MM.1S (cell line): ENCODE data around the gene C11orf42.

Experiments used
- DNase-seq: peaks from one replicate; pipeline ENCODE4 v3.0.0-alpha.2; 2015
- H2AFZ ChIP-seq: fragments of 300-600 bp; sonication (generic); 2 replicates; pipeline ENCODE4 v1.6.0; 2016; ENCODE audit warnings: antibody characterized with exemption, low read length
- H3F3A ChIP-seq: fragments of 300-600 bp; sonication (generic); 2 replicates; pipeline ENCODE4 v1.6.1; 2016; ENCODE audit warnings: mild to moderate bottlenecking, antibody characterized with exemption, low read length, moderate library complexity, mixed read lengths; ENCODE audit not compliant: insufficient read depth
- H3K27ac ChIP-seq: fragments of 300-600 bp; sonication (generic); 2 replicates; pipeline ENCODE4 v1.5.1; 2016; ENCODE audit warnings: mild to moderate bottlenecking, low read length
- H3K27me3 ChIP-seq: fragments of 300-600 bp; sonication (generic); replicated peaks from 2 replicates; pipeline ENCODE4 v1.6.0; 2016; ENCODE audit warnings: low read length; ENCODE audit not compliant: insufficient read depth
- H3K36me3 ChIP-seq: fragments of 300-600 bp; sonication (generic); replicated peaks from 2 replicates; pipeline ENCODE4 v1.6.1; 2016; ENCODE audit warnings: mild to moderate bottlenecking, low read length, mixed read lengths; ENCODE audit not compliant: insufficient read depth
- H3K4me1 ChIP-seq: fragments of 300-600 bp; sonication (generic); 2 replicates; pipeline ENCODE4 v1.6.1; 2016; ENCODE audit warnings: low read length, mixed read lengths
- H3K4me2 ChIP-seq: fragments of 300-600 bp; sonication (generic); 2 replicates; pipeline ENCODE4 v1.6.0; 2016; ENCODE audit warnings: low read depth, low read length
- H3K4me3 ChIP-seq: fragments of 300-600 bp; sonication (generic); 2 replicates; pipeline ENCODE4 v1.5.1; 2016; ENCODE audit warnings: low read length, mixed read lengths
- H3K79me2 ChIP-seq: fragments of 300-600 bp; sonication (generic); 2 replicates; pipeline ENCODE4 v1.6.1; 2016; ENCODE audit warnings: mixed run types, low read length, mixed read lengths
- H3K9ac ChIP-seq: fragments of 300-600 bp; sonication (generic); 2 replicates; pipeline ENCODE4 v1.6.1; 2016; ENCODE audit warnings: low read length, mixed read lengths
- H3K9me2 ChIP-seq: fragments of 300-600 bp; sonication (generic); replicated peaks from 2 replicates; pipeline ENCODE4 v1.6.1; 2016; ENCODE audit warnings: mild to moderate bottlenecking, low read length, mixed read lengths; ENCODE audit not compliant: insufficient read depth
- H3K9me3 ChIP-seq: fragments of 300-600 bp; sonication (generic); replicated peaks from 2 replicates; pipeline ENCODE4 v1.6.1; 2016; ENCODE audit warnings: mild to moderate bottlenecking, low read length, mixed read lengths; ENCODE audit not compliant: insufficient read depth
- H4K20me1 ChIP-seq: fragments of 300-600 bp; sonication (generic); 2 replicates; pipeline ENCODE4 v1.6.1; 2016; ENCODE audit warnings: mild to moderate bottlenecking, low read length, moderate library complexity, mixed read lengths; ENCODE audit not compliant: insufficient read depth
- CTCF ChIP-seq: fragments of 300-600 bp; sonication (generic); IDR thresholded peaks from 2 replicates; pipeline ENCODE4 v1.5.1; 2016; ENCODE audit warnings: antibody characterized with exemption, low read length, mixed read lengths
- EZH2 ChIP-seq: fragments of 300-600 bp; sonication (generic); optimal IDR thresholded peaks from 2 replicates; pipeline ENCODE3; 2017; ENCODE audit warnings: low read depth, mild to moderate bottlenecking, antibody characterized with exemption, low read length, mixed read lengths
- EZH2phosphoT487 ChIP-seq: fragments of 300-600 bp; sonication (generic); IDR thresholded peaks from 2 replicates; pipeline ENCODE4 v1.6.1; 2018; ENCODE audit warnings: antibody characterized with exemption, low read length

C11orf42 gene

GRCh38 chr11:6202041-6202440 is 3.3 kb upstream of the C11orf42 start:
- Histone ChIP-seq H3K27me3 (no peaks in the 10 kb centered on the region), H3K79me2 (no peaks in the 10 kb centered on the region), H3K9ac (no peak overlapping the region), H3K36me3 (no peaks in the 10 kb centered on the region), H3F3A (peaks cover 10% of the 10 kb centered on the region; the same call in 1 of the 2 replicates), H3K4me1 (peaks cover 30% of the 10 kb centered on the region), H3K4me2 (no peak overlapping the region), H3K27ac (no peak overlapping the region), H3K9me3 (no peaks in the 10 kb centered on the region), H3K9me2 (no peaks in the 10 kb centered on the region), H2AFZ (no peak overlapping the region), H4K20me1 (no peaks in the 10 kb centered on the region), H3K4me3 (no peak overlapping the region)
- no peak for TF ChIP-seq EZH2
- TF ChIP-seq CTCF: no peak
- TF ChIP-seq EZH2phosphoT487: no peak
- DNase-seq: no peak

- peak overlapping the region; percentile 22; the same call in 1 of the 2 replicates for H3K4me3 ChIP-seq
Measured at GRCh38 chr11:6203327-6203726, 2.0 kb upstream of the C11orf42 start.

GRCh38 chr11:6204706-6205105 is 651 bp upstream of the C11orf42 start:
- H3K27ac ChIP-seq: no peak overlapping the region
- no peaks in the 10 kb centered on the region for H3K9me2 ChIP-seq
- H4K20me1 ChIP-seq: no peaks in the 10 kb centered on the region
- no peak overlapping the region for H3K4me2 ChIP-seq
- no peaks in the 10 kb centered on the region for H3K27me3 ChIP-seq
- no peaks in the 10 kb centered on the region for H3K79me2 ChIP-seq
- no peak for TF ChIP-seq EZH2
- no peak for TF ChIP-seq EZH2phosphoT487
- TF ChIP-seq CTCF: no peak
- H2AFZ ChIP-seq: no peak overlapping the region
- peaks cover 10% of the 10 kb centered on the region; the same call in 1 of the 2 replicates for H3F3A ChIP-seq
- no peaks in the 10 kb centered on the region for H3K36me3 ChIP-seq
- no peaks in the 10 kb centered on the region for H3K9me3 ChIP-seq
- H3K9ac ChIP-seq: no peak overlapping the region
- no peak for DNase-seq
- H3K4me3 ChIP-seq: no peak overlapping the region
- peaks cover 30% of the 10 kb centered on the region for H3K4me1 ChIP-seq

More at GRCh38 chr11:6203327-6203726, 2.0 kb upstream of the C11orf42 start:
- TF ChIP-seq CTCF: no peak
- TF ChIP-seq EZH2phosphoT487: no peak
- peaks cover 10% of the 10 kb centered on the region; the same call in 1 of the 2 replicates for H3F3A ChIP-seq
- DNase-seq: peak; percentile 87
- no peak overlapping the region for H2AFZ ChIP-seq
- H3K4me1 ChIP-seq: peaks cover 30% of the 10 kb centered on the region
- H3K79me2 ChIP-seq: no peaks in the 10 kb centered on the region
- H3K36me3 ChIP-seq: no peaks in the 10 kb centered on the region
- H3K9me3 ChIP-seq: no peaks in the 10 kb centered on the region
- peak overlapping the region; percentile 36; the same call in 1 of the 2 replicates for H3K27ac ChIP-seq
- H3K27me3 ChIP-seq: no peaks in the 10 kb centered on the region
- H3K9ac ChIP-seq: no peak overlapping the region
- H4K20me1 ChIP-seq: no peaks in the 10 kb centered on the region
- H3K4me2 ChIP-seq: peak overlapping the region; percentile 76
- no peaks in the 10 kb centered on the region for H3K9me2 ChIP-seq
